Measurements from ENCODE around the gene NCAM1. TPM values are rescaled to one million over a fixed set of nuclear protein-coding genes. Genes with fewer than 3 reads are reported as not detected.

The NCAM1 gene
- polyA plus RNA-seq, 3 donors, result 64.4 to 77.8 (median 73.2) TPM

DNA sequence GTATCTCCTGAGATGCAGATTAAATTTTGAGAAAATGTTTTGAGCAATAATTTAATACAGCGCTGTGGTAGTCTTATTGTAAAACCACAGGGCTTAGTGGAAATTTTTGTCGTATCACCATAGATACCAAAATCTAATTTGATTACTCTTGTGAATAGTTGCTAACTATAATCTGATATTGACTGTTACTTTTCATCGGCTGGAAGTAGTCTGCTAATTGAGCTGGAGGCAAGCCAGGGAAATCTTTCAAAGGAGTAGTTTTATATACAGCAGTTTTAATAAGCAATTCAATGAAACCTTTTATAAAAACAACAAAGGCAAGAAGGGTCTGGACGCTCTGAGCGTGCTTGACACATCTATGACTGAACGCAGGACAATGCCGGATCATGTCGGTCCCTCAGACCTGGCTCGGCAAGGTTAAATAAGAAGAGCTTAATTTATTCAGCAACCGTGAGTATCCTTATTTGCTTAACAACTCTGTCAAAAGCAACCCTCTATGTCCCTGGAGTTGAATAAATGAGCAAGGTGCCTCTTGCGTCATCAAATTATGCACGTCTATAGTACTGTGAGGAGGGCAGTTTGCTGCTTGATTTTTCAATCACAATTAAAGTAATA lies 121.2 kb downstream of the NCAM1 start:
- DNase-seq, result no peak

DNA sequence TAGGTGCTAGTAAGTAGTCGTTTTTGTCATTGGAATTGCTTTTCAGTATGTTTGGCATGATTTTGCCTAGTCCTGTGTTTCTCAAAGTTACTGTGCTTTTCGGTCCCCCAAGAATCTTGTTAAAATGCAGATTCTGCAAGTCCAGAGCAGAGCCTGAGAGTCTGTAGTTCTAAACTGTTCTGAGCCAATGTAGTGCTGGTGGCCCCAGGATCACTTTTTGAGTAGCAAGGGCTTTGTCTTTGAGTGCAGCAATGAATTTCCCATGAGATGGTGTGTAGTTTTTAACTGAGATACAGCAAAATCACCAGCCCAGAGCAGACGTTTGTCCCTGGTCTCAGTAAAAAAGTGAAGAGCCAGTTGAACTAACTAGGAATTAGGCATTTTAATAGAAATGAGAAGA lies 122.4 kb downstream of the NCAM1 start:
- DNase-seq, result no peak

DNA sequence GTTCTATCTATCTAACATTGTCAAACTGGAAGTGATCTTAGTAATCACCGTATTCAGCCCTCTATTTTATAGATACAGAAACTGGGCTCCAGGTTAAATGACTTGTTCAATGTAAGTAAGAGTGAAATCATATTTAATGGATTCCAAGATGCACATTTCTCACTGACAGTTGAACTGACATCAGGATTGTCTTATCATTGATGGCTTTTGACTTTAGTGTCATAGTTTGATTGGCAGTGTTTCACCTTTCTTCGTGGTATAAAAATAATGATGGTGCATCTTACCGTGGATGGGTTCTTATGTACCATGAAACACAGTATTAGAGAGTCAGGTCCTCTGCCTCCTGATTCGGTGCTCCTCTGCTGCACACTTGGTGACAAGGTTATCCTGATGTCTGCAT lies 123.1 kb downstream of the NCAM1 start:
- DNase-seq, result no peak

GRCh38 chr11:113085446-113085845 lies 124.2 kb downstream of the NCAM1 start:
- no peak for DNase-seq

DNA sequence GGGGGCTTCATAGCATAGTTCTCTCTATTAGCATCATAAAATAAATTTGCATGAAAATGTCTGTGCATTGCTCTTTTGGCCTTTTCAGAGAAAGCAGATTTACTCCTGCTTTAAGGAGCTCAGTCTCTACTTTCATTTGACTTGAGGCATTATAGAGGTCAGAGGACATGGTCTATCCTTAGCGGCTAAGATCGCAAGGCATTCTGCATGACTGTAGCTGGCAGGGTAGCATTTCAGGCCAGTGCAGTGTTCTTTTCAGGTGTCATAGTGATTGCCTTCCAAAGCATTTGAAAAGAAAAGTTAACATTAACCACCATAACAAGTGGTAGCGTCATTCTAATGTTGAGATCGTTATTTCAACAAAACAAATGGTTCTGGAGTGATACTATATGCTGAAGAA lies 126.5 kb downstream of the NCAM1 start:
- no peak for DNase-seq

DNA sequence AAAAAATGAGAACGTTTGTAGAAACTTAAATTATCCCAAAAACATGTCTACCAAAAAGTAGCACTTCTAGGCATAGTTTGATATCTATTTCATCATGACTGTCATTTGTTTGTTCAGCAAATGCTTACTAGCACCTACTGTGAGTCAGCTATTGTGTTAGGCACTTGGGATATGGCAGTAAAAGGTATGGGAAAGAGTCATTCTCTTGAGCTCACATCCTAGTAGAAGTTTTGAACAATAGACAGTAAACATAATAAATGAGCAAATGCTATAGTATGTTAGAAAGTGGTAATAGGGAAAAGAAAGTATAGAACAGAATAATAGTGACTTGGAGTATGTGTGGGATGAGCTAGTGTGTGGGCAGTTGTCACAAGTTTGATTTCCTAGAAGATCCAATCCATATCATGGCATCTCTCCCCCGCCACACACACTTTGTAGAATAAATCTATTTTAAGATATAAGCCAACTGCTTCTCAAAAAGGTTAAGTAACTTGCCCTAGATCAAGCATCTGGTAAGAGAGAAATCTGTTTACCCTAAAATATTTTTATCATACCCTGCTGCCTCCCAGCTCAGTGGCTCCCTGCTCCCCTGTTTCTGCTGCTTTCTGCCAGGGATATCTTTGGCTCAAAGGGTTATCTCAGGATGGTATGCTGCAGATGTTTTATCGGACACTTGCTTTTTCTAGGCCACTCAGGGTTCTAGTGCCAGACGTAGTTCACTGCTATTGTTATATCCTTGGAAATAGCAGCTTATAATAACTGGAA lies 129.7 kb downstream of the NCAM1 start:
- no peak for DNase-seq

GRCh38 chr11:113091481-113091780 lies 130.2 kb downstream of the NCAM1 start:
- DNase-seq, result no peak

DNA sequence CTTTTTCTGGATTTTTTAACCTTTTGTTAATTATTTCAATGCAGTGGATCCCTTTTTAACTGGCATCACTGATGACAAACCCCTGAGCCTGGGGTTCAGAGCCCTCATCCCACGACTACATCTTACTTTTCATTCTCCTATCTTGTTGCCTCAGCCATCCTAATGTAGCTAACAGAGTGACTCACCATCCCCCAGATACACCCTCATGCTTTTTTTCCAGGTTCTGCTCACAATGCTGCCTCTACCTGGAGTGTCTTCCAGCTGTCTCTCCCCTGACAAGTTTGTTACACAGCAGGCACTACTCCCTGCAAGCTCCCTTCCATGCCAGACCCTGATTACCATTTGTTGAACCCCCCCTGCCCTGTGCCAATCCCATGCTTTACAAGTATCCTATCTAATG lies 135.4 kb downstream of the NCAM1 start:
- DNase-seq, result no peak

- DNase-seq, result peak; percentile 20
These were observed 142.9 kb downstream of the NCAM1 start for GRCh38 chr11:113103932-113104690.

- DNase-seq, result no peak
These were observed 143.6 kb downstream of the NCAM1 start for GRCh38 chr11:113104691-113105251.

GRCh38 chr11:113105592-113105991 lies 144.4 kb downstream of the NCAM1 start:
- DNase-seq, result no peak

- DNase-seq, result no peak
These were observed 145.3 kb downstream of the NCAM1 start for GRCh38 chr11:113106507-113106906.

DNA sequence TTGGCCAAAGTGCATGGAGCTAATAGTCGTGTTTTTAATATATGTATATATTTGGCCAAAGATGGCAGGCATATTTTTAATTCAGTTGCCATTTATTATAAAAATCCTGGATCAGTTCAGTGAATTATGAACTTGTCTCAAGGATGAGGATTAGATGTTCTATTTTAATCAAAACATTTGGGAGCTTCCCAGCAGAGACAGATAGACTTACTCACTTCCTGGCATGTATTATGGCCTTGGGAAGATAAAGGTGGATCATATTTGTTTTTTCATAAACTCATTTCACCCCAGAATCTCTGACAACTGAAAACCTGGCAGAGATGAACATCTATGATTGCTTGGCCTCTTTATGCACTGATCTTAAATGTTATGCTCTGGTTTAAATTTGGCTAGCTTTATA lies 148.8 kb downstream of the NCAM1 start:
- DNase-seq, result no peak

GRCh38 chr11:113111156-113111555 lies 149.9 kb downstream of the NCAM1 start:
- DNase-seq, result no peak

DNA sequence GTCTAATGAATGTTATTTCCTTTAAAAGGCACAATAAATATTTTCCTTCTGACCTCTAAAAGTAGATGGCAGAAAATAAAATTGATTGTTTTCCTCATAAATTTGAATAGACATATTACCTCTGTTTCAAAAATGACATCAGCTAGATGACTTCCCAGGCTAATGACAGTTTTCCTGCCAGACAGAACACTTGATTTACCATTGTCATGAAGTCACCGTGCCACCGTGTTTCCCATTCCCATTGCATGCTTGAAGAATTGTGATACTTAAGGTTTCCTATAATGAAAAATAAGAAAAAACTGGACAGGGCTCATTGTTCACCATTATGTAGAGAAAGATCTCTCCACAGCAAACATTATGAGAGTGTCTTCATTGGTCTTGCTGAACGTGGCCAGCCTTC lies 151.1 kb downstream of the NCAM1 start:
- no peak for DNase-seq

DNA sequence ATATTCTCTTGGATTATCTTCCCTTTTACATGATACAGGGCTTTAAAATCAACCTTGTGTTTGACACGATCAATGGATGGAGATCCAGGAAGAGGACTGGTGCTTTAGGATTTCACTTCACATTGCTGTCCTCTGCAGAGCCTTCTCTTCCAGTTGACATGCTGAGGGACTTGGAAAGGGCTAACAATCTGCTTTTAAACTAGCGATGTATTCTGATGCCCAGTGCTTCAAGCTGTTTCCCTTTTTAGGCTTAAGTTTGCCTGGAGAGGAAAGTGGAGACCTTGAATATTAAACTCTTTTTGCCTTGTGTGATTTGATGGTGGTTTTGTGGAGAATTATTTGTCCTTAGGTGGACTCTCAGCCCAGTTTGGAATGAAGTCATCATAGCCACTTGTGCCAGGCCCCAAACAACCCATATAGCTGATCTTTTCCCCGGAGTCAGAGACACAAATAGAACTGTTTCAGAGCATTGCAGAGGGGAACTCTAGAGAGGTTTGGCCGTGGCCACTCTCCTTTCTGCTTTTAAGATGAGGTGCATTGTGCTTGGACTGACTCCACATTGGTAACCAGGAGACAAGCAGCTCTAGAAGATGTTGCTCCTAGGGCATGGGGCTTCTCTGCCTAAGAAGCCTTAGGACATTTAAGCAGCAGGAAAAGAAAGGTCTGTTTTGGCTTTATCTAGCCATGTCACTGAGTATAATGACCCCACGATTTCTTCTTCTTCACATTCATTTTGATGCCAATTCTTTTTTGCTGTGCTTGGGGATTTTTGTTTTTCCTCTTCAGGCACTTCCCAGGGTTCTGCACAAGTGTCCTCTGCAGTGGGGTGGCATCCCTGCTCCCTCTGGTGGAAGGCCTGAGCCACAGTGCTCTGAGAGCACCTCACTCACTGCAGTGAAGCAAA lies 152.8 kb downstream of the NCAM1 start:
- peak; percentile 44 for DNase-seq

DNA sequence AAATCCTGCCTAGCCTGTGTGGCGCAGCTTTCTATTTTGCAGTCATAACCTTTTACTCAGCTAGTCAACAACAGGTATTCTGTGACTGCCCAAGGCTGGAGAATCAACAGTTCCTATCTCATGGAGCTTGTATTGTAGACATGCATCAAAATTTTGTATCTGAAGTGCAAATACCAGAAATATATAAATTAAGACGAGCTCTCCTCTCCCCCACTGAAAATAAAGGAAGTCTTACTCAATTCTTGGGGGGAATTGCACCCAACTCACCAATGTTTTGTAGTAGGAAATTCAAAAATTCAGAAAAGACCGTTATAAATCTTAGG lies 153.4 kb downstream of the NCAM1 start:
- no peak for DNase-seq

DNA sequence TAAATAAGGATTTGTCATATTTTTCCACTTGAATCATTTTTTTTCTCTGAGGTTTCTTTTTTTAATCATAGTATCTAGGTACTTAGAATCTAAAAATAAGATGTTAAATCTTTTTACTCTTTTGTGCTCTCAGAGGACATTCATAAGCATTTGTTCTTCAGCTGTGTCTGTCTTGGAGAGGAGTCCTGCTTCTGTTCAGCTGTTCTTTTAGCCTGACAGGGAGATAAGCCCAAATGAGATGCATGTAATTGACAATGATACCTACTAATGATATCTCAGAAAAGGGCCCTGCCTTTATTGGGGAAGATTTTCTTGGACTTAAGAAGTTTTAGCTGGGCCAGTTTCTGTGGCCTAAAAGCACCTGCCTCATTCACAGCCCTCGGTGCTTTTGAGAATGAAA lies 156.9 kb downstream of the NCAM1 start:
- DNase-seq, result no peak

DNA sequence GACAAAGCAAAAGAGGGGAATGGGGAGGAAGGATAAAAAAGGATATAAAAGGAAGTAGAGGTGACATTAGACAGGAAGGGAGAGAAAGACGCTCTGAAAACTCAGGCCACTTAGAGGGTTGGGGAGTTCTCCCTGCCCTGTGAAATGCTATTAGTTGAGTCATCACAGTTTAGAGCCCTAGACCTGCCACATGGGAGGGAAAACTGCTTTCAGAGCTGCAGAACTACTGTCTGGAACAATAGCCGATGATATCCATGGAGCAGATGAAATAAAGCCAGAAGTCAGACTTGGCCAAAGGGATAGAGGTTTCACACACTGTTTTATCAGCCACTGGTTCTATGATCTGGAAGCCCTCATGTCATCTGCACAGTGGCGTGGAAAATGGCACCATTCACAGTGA lies 157.9 kb downstream of the NCAM1 start:
- DNase-seq, result no peak

GRCh38 chr11:113119966-113120736 lies 158.9 kb downstream of the NCAM1 start:
- DNase-seq, result no peak

DNA sequence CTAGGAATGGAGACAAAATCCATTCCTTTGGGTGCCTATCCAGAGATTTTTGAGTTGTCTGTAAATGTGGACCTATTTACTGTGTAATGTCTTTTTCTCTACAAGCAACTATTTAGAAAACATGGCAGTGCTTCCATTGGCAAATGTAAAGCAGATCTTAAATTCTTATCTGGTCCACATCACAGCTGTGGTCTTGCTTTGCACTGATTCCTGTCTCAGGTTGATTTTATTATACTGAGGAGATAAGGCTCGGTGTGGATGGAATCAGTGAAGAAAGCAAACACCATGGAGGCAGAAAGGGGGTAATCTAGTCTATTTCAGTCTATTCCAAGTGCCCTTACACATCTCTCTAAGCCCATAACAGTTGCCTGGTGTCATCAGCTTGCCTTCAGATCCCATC lies 160.5 kb downstream of the NCAM1 start:
- no peak for DNase-seq
